HepG2 (cell line): ENCODE data around the gene TPCN2.

Experiments used
- BHLHE40 ChIP-seq: IDR thresholded peaks from 2 replicates; pipeline ENCODE4 v1.6.1; 2011; ENCODE audit warnings: low read length, improper control_type of control experiment
- CHCHD3 ChIP-seq: sonication (generic); formaldehyde crosslinking; IDR thresholded peaks from 2 replicates; pipeline ENCODE4 v1.8.0; 2022; ENCODE audit warnings: mild to moderate bottlenecking, missing genetic modification reagents, moderate library complexity
- CTCF ChIP-seq: sonication (generic); formaldehyde crosslinking; IDR thresholded peaks from 2 replicates; pipeline ENCODE4 v1.5.0; 2020; ENCODE audit warnings: mild to moderate bottlenecking, missing genetic modification reagents, moderate library complexity
- FOXM1 ChIP-seq: sonication (generic); formaldehyde crosslinking; IDR thresholded peaks from 2 replicates; pipeline ENCODE4 v1.5.0; 2020; ENCODE audit warnings: missing genetic modification reagents
- RAD21 ChIP-seq: fragments of 450-650 bp; formaldehyde crosslinking; IDR thresholded peaks from 2 replicates; pipeline ENCODE4 v1.5.0; 2020; ENCODE audit warnings: mild to moderate bottlenecking
- SMC3 ChIP-seq: IDR thresholded peaks from 2 replicates; pipeline ENCODE4 v1.6.1; 2011; ENCODE audit warnings: low read length, improper control_type of control experiment
- SOX6 ChIP-seq, 2 experiments: fragments of 450-650 bp in 1 of 2; sonication (generic) in 1 of 2; formaldehyde crosslinking in 1 of 2; IDR thresholded peaks; 2 replicates each; pipeline versions ENCODE4 v1.4.0 to v1.6.1; 2017 to 2020; ENCODE audit warnings: antibody characterized with exemption in 1 of 2, mild to moderate bottlenecking in 1 of 2, missing genetic modification reagents in 1 of 2
- TFDP2 ChIP-seq: sonication (generic); formaldehyde crosslinking; IDR thresholded peaks from 2 replicates; pipeline ENCODE4 v1.4.0; 2020; ENCODE audit warnings: missing genetic modification reagents
- YEATS2 ChIP-seq: sonication (generic); formaldehyde crosslinking; IDR thresholded peaks from 2 replicates; pipeline ENCODE4 v1.4.0; 2020; ENCODE audit warnings: missing genetic modification reagents, borderline replicate concordance
- ZBTB1 ChIP-seq: sonication (generic); formaldehyde crosslinking; IDR thresholded peaks from 2 replicates; pipeline ENCODE4 v1.4.0; 2020; ENCODE audit warnings: missing genetic modification reagents, borderline replicate concordance
- ZNF841 ChIP-seq: sonication (generic); formaldehyde crosslinking; IDR thresholded peaks from 2 replicates; pipeline ENCODE4 v1.8.1; 2023; ENCODE audit warnings: missing genetic modification reagents, borderline replicate concordance

GRCh38 chr11:69054397-69055211 lies 5.9 kb downstream of the TPCN2 start:
- TF ChIP-seq ZNF841 (no peak), SMC3 (no peak), CHCHD3 (CRISPR knock-in tag) (no peak), CTCF (CRISPR knock-in tag) (no peak), TFDP2 (CRISPR knock-in tag) (no peak), FOXM1 (CRISPR knock-in tag) (no peak), RAD21 (CRISPR knock-in tag) (no peak), ZBTB1 (CRISPR knock-in tag) (no peak), SOX6 (IDR thresholded peaks at IDR 0.05) (no peak), SOX6 (CRISPR knock-in tag; IDR thresholded peaks at IDR 0.05) (no peak), BHLHE40 (no peak), YEATS2 (CRISPR knock-in tag) (no peak)
